Subcutaneous adipose tissue (tissue), 4 donors: ENCODE measurements around the gene ELAC2. TPM values are rescaled to one million over a fixed set of nuclear protein-coding genes. Genes with fewer than 3 reads are reported as not detected.

Experiments used
- total RNA-seq, 4 donors: library from RNA; depleted of rRNA; stranded (reverse); fragments of >200 nt; gene quantifications; one replicate each; pipeline ENCODE4 v1.1.0, GENCODE V29; 2016
- TF ChIP-seq, protein P1 (sequence below): fragments of 450-650 bp; IDR thresholded peaks from one replicate; pipeline ENCODE4 v1.5.1; 2016; ENCODE audit warnings: low read depth, mild to moderate bottlenecking, control low read depth, antibody characterized with exemption, moderate library complexity

The ELAC2 gene
- total RNA-seq, 4 donors from 2014 or later, result 60.1 to 85.9 (median 63.7) TPM

DNA sequence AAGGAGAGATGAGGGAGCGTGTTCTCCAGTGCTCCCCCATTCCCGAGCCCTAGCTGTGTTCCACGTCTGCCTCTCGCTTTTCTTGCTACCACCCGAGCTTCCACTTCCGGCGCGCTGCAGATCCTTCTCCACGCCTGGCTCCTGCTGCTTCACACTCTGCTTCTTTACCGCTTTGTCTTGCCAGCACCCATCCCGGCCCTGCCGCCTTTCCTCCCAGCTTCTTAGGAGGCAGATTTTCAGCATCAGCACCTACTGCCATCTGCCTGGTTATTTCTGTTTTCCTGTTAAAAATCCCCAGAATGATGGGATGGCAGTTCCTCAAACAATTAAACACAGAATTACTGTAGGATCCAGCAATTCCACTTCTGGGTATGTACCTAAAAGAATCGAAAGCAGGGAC lies 64.7 kb downstream of the ELAC2 start:
- TF ChIP-seq, protein P1, sequence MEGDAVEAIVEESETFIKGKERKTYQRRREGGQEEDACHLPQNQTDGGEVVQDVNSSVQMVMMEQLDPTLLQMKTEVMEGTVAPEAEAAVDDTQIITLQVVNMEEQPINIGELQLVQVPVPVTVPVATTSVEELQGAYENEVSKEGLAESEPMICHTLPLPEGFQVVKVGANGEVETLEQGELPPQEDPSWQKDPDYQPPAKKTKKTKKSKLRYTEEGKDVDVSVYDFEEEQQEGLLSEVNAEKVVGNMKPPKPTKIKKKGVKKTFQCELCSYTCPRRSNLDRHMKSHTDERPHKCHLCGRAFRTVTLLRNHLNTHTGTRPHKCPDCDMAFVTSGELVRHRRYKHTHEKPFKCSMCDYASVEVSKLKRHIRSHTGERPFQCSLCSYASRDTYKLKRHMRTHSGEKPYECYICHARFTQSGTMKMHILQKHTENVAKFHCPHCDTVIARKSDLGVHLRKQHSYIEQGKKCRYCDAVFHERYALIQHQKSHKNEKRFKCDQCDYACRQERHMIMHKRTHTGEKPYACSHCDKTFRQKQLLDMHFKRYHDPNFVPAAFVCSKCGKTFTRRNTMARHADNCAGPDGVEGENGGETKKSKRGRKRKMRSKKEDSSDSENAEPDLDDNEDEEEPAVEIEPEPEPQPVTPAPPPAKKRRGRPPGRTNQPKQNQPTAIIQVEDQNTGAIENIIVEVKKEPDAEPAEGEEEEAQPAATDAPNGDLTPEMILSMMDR, result no peak

DNA sequence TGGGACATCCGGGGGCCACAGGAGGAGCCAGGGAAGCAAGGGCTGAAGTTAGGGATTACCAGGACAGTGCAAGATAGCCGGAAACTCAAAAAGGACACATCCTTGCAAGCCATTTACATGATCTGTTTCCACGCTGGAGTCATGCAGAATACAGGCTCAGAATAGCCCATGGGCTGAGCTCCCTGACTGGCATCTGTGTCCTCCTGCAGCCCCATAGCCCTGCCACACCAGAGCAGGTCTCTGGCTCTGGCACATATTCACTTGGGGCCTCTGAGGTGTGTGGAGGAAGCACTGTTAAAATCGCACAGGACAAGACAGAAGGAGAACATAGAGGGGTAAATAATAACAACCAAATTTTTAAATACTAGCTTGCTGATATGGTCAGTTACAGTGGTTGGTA lies 65.8 kb downstream of the ELAC2 start:
- TF ChIP-seq, protein P1, result no peak

DNA sequence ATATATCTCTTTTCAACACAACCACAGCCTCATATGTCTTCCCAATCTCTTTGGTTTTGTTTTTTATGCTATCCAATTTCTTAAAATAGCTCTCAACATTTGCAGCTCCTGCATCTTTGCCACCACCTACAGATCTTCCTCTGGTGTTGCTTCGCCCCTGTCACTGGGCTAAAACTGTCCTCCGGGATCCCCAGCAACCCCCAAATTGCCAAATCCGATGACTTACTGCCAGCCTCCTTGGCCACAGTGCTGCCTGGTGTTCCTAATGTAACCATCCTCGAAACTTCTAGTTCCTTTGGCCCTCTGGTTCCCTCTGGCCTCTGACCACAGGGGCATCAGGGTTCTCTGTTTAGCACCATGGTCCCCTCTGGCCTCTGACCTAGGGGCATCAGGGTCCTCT lies 70.8 kb downstream of the ELAC2 start:
- TF ChIP-seq, protein P1, result no peak

Other genes starting within 250 kb of the ELAC2 start
- gene ARHGAP44, start 228.5 kb downstream of the ELAC2 start, total RNA-seq, result 1 to 10 TPM; 1.3 to 3.4 (median 1.9) TPM